IMR-90 (cell line): ENCODE data around the gene ZMIZ1. TPM values are rescaled to one million over a fixed set of nuclear protein-coding genes. Genes with fewer than 3 reads are reported as not detected.

Experiments
- ATAC-seq: fragments of 200-7000 bp; cut with Tn5 transposase; 2 replicates; pipeline ENCODE4 v1.9.1; 2020; ENCODE audit warnings: low read depth, mild to moderate bottlenecking, moderate library complexity
- BruUV-seq: library from RNA; stranded (reverse); fragments of 400-500 nt; replicated peaks from 2 replicates; lab custom pipeline; 2021; lab: Mats Ljungman, UMichigan
- CTCF ChIA-PET: fragments of 300-600 bp; formaldehyde crosslinking; extraction: SDS; loops from one replicate; lab custom pipeline; 2021; ENCODE audit warnings: antibody characterized with exemption; lab: Yijun Ruan, JAX
- POLR2A ChIA-PET: fragments of 300-600 bp; sonication (Branson Sonifier 250); formaldehyde crosslinking; loops from one replicate; lab custom pipeline; 2022; ENCODE audit warnings: antibody characterized with exemption; ENCODE audit not compliant: unreplicated experiment; lab: Charles Lee
- DNase-seq: peaks from one replicate; pipeline ENCODE4 v3.0.0; 2013
- H2AFZ ChIP-seq: replicated peaks from 2 replicates; pipeline ENCODE3; 2013; ENCODE audit warnings: low read length, mild to moderate bottlenecking; ENCODE audit not compliant: poor library complexity
- H2AK5ac ChIP-seq: 2 replicates; pipeline ENCODE4 v1.6.1; 2013; ENCODE audit warnings: low read depth, low read length, inconsistent platforms
- H2AK9ac ChIP-seq: replicated peaks from 2 replicates; pipeline ENCODE3; 2013; ENCODE audit warnings: mild to moderate bottlenecking, low read depth, low read length, moderate library complexity; ENCODE audit not compliant: poor library complexity
- H2BK120ac ChIP-seq: 2 replicates; pipeline ENCODE4 v1.6.1; 2013; ENCODE audit warnings: low read depth, low read length, inconsistent platforms
- H2BK15ac ChIP-seq: 3 replicates; pipeline ENCODE4 v1.6.1; 2013; ENCODE audit warnings: low read depth, low read length, inconsistent platforms
- H2BK20ac ChIP-seq: 2 replicates; pipeline ENCODE4 v1.6.1; 2013; ENCODE audit warnings: low read depth, mild to moderate bottlenecking, inconsistent platforms, low read length, moderate library complexity
- H2BK5ac ChIP-seq: 2 replicates; pipeline ENCODE4 v1.6.1; 2013; ENCODE audit warnings: mild to moderate bottlenecking, low read depth, low read length, inconsistent platforms; ENCODE audit not compliant: poor library complexity, severe bottlenecking
- H3K14ac ChIP-seq: replicated peaks from 2 replicates; pipeline ENCODE4 v1.6.1; 2013; ENCODE audit warnings: low read depth, low read length, inconsistent platforms
- H3K18ac ChIP-seq: 2 replicates; pipeline ENCODE4 v1.6.1; 2013; ENCODE audit warnings: low read depth, low read length, control low read depth
- H3K23ac ChIP-seq: 2 replicates; pipeline ENCODE4 v1.6.1; 2013; ENCODE audit warnings: low read depth, low read length, inconsistent platforms
- H3K27ac ChIP-seq: 2 replicates; pipeline ENCODE4 v1.5.1; 2013; ENCODE audit warnings: mild to moderate bottlenecking, control low read depth, low read length; ENCODE audit not compliant: insufficient read depth
- H3K27me3 ChIP-seq: 2 replicates; pipeline ENCODE4 v1.6.1; 2013; ENCODE audit warnings: low read length; ENCODE audit not compliant: control insufficient read depth, insufficient read depth
- H3K36me3 ChIP-seq: 2 replicates; pipeline ENCODE4 v1.6.1; 2013; ENCODE audit warnings: low read length, mixed read lengths; ENCODE audit not compliant: control insufficient read depth, insufficient read depth
- H3K4ac ChIP-seq: 2 replicates; pipeline ENCODE4 v1.6.1; 2013; ENCODE audit warnings: low read depth, low read length, inconsistent platforms
- H3K4me1 ChIP-seq: 2 replicates; pipeline ENCODE4 v1.6.1; 2013; ENCODE audit warnings: low read length, mixed read lengths; ENCODE audit not compliant: control insufficient read depth, insufficient read depth
- H3K4me2 ChIP-seq: 2 replicates; pipeline ENCODE4 v1.6.1; 2013; ENCODE audit warnings: low read depth, mild to moderate bottlenecking, control low read depth, low read length, moderate library complexity
- H3K4me3 ChIP-seq: 2 replicates; pipeline ENCODE4 v1.5.1; 2013; ENCODE audit warnings: low read depth, mild to moderate bottlenecking, control low read depth, low read length, moderate library complexity; ENCODE audit not compliant: insufficient read depth
- H3K56ac ChIP-seq: 2 replicates; pipeline ENCODE4 v1.6.1; 2013; ENCODE audit warnings: low read length, inconsistent platforms; ENCODE audit not compliant: insufficient read depth; ENCODE audit errors: extremely low read depth
- H3K79me1 ChIP-seq, 2 experiments: 2 replicates each; pipeline ENCODE4 v1.6.1; 2013; ENCODE audit warnings: low read length in 2 of 2, inconsistent platforms in 1 of 2, low read depth in 1 of 2
- H3K9ac ChIP-seq: 2 replicates; pipeline ENCODE4 v1.6.1; 2013; ENCODE audit warnings: low read depth, low read length, control low read depth
- H3K9me1 ChIP-seq: 2 replicates; pipeline ENCODE4 v1.6.1; 2013; ENCODE audit warnings: low read length, inconsistent platforms; ENCODE audit not compliant: insufficient read depth
- H3K9me3 ChIP-seq: 2 replicates; pipeline ENCODE4 v1.6.1; 2013; ENCODE audit warnings: low read length; ENCODE audit not compliant: control insufficient read depth, insufficient read depth
- H4K20me1 ChIP-seq: 2 replicates; pipeline ENCODE4 v1.6.1; 2013; ENCODE audit warnings: low read length, inconsistent platforms; ENCODE audit not compliant: insufficient read depth
- H4K5ac ChIP-seq: 2 replicates; pipeline ENCODE4 v1.6.1; 2013; ENCODE audit warnings: mild to moderate bottlenecking, low read depth, low read length, control low read depth
- H4K8ac ChIP-seq, 2 experiments: 2 replicates each; pipeline ENCODE4 v1.6.1; 2013; ENCODE audit warnings: low read depth in 2 of 2, low read length in 2 of 2, control low read depth in 1 of 2, inconsistent platforms in 1 of 2
- H4K91ac ChIP-seq: 2 replicates; pipeline ENCODE4 v1.6.1; 2013; ENCODE audit warnings: low read depth, low read length, inconsistent platforms; ENCODE audit not compliant: insufficient read depth
- BHLHE40 ChIP-seq: fragments of 150-350 bp; IDR thresholded peaks from 2 replicates; pipeline ENCODE4 v1.6.1; 2016; ENCODE audit warnings: mild to moderate bottlenecking, low read depth, low read length
- CHD1 ChIP-seq: IDR thresholded peaks from 2 replicates; pipeline ENCODE4 v1.6.1; 2012; ENCODE audit warnings: low read depth, low read length, improper control_type of control experiment
- CTCF ChIP-seq: conservative IDR thresholded peaks from 2 replicates; pipeline ENCODE4 v1.5.1; 2012; ENCODE audit warnings: mild to moderate bottlenecking, low read depth, low read length, improper control_type of control experiment
- ELK1 ChIP-seq: fragments of 150-350 bp; IDR thresholded peaks from 2 replicates; pipeline ENCODE4 v1.6.1; 2016; ENCODE audit warnings: low read depth, mild to moderate bottlenecking, low read length, moderate library complexity, borderline replicate concordance
- FOS ChIP-seq: fragments of 150-350 bp; IDR thresholded peaks from 2 replicates; pipeline ENCODE4 v1.6.1; 2016; ENCODE audit warnings: low read depth, low read length
- MAFK ChIP-seq: IDR thresholded peaks from 2 replicates; pipeline ENCODE4 v1.6.1; 2012; ENCODE audit warnings: low read depth, low read length, improper control_type of control experiment
- MAZ ChIP-seq: IDR thresholded peaks from 2 replicates; pipeline ENCODE4 v1.6.1; 2012; ENCODE audit warnings: low read depth, mild to moderate bottlenecking, low read length, improper control_type of control experiment, moderate library complexity, borderline replicate concordance
- MXI1 ChIP-seq: IDR thresholded peaks from 2 replicates; pipeline ENCODE4 v1.6.1; 2012; ENCODE audit warnings: low read depth, mild to moderate bottlenecking, low read length, moderate library complexity, borderline replicate concordance
- POLR2A ChIP-seq: IDR thresholded peaks from 2 replicates; pipeline ENCODE4 v1.6.1; 2012; ENCODE audit warnings: mild to moderate bottlenecking, low read depth, low read length
- RAD21 ChIP-seq: IDR thresholded peaks from 2 replicates; pipeline ENCODE4 v1.6.1; 2012; ENCODE audit warnings: low read length, improper control_type of control experiment
- RFX5 ChIP-seq: IDR thresholded peaks from 2 replicates; pipeline ENCODE4 v1.8.0; 2012; ENCODE audit warnings: low read depth, mild to moderate bottlenecking, low read length, moderate library complexity
- USF2 ChIP-seq: fragments of 150-350 bp; IDR thresholded peaks from 2 replicates; pipeline ENCODE4 v1.6.1; 2017; ENCODE audit warnings: mild to moderate bottlenecking, antibody characterized with exemption, low read length, low read depth
- dilution Hi-C: fragments of 300-500 bp; cut with HindIII; formaldehyde crosslinking; loops from one replicate; pipeline ENCODE4 v1.14.3; 2018; ENCODE audit warnings: low sequenced_read_pairs; ENCODE audit not compliant: unreplicated experiment
- in situ Hi-C: fragments of 300-500 bp; cut with MboI; formaldehyde crosslinking; loops from 3 replicates; pipeline ENCODE4 v1.14.3; 2019; ENCODE audit warnings: low sequenced_read_pairs, inconsistent platforms, mixed read lengths
- intact Hi-C: fragments of 100-400 bp; cut with micrococcal nuclease; formaldehyde crosslinking; loops from 2 replicates; pipeline ENCODE4 v1.10.0; 2022
- polyA plus RNA-seq, 3 experiments: library from polyadenylated mRNA; depleted of rRNA; stranded (reverse); fragments of >200 nt; gene quantifications; 2 replicates each; pipeline ENCODE4 v1.2.3, GENCODE V29; 2012; ENCODE audit warnings: low replicate concordance in 1 of 3
- total RNA-seq: library from RNA; depleted of rRNA; stranded (reverse); fragments of >200 nt; gene quantifications from 2 replicates; pipeline ENCODE4 v1.2.3, GENCODE V29; 2012

Gene ZMIZ1
- total and polyA plus RNA-seq, 2 of the 4 experiments (the other 2 are of a cell fraction), result 6.6 to 48.7 TPM

- TF ChIP-seq RAD21 (no peak), USF2 (no peak), FOS (no peak), MAZ (no peak)
Measured at GRCh38 chr10:79321494-79321882, 252.7 kb downstream of the ZMIZ1 start (continued).

GRCh38 chr10:79321951-79322350 lies 253.2 kb downstream of the ZMIZ1 start:
- peak overlapping the region; percentile 43 for H3K4ac ChIP-seq
- H3K4me2 ChIP-seq, result no peak overlapping the region
- H3K18ac ChIP-seq, result peak overlapping the region; percentile 62; the same call in 1 of the 2 replicates
- peak overlapping the region; percentile 95 for H2BK120ac ChIP-seq
- POLR2A ChIA-PET, result no interaction called here
- no peak overlapping the region; the same call in 1 of the 2 replicates for H3K23ac ChIP-seq
- H2AK5ac ChIP-seq, result peak overlapping the region; percentile 89
- CTCF ChIA-PET, result no interaction called here
- peaks cover 0 to 11% of the 10 kb centered on the region in 2 experiments; a peak in 1 of 4 replicates for H3K79me1 ChIP-seq
- no peak for TF ChIP-seq RAD21
- no peak for TF ChIP-seq MXI1
- no peak for TF ChIP-seq CHD1
- no peak for TF ChIP-seq USF2
- no peak for TF ChIP-seq MAFK
- TF ChIP-seq POLR2A, result no peak
- TF ChIP-seq ELK1, result no peak
- TF ChIP-seq BHLHE40, result no peak
- TF ChIP-seq CTCF, result no peak
- TF ChIP-seq RFX5, result no peak
- no peak for TF ChIP-seq FOS
- H3K9ac ChIP-seq, result no peak overlapping the region
- H3K9me1 ChIP-seq, result peaks cover 36% of the 10 kb centered on the region
- intact Hi-C loops (loop anchor here (1.0 kb wide), 1 partner anchor 23 kb away; no protein-coding TSS in a partner anchor), dilution Hi-C loops (no loop called here), in situ Hi-C loops (no loop called here)
- no peak overlapping the region; the same call in 1 of the 2 replicates for H4K5ac ChIP-seq
- peak overlapping the region; percentile 63; the same call in 1 of the 2 replicates for H2BK20ac ChIP-seq
- no peaks in the 10 kb centered on the region for H3K36me3 ChIP-seq
- H3K27ac ChIP-seq, result no peak overlapping the region
- H4K8ac ChIP-seq, result peak overlapping the region; percentile 35 to 36; a peak in 1 of 4 replicates
- H3K14ac ChIP-seq, result peak overlapping the region; percentile 44
- peak overlapping the region; percentile 47 for H2BK5ac ChIP-seq
- H2AK9ac ChIP-seq, result no peak overlapping the region
- no peak overlapping the region for H3K4me3 ChIP-seq
- H4K20me1 ChIP-seq, result no peaks in the 10 kb centered on the region
- H2AFZ ChIP-seq, result no peak overlapping the region
- H2BK15ac ChIP-seq, result peak overlapping the region; percentile 77; the same call in 2 of the 3 replicates
- H3K56ac ChIP-seq, result no peak overlapping the region
- peak overlapping the region; percentile 85; the same call in 1 of the 2 replicates for H4K91ac ChIP-seq
- no peak for DNase-seq
- H3K27me3 ChIP-seq, result no peaks in the 10 kb centered on the region
- H3K4me1 ChIP-seq, result peaks cover 32% of the 10 kb centered on the region
- no peak for ATAC-seq
- no peaks in the 10 kb centered on the region for H3K9me3 ChIP-seq
- no TSS peak for BruUV-seq
